ENCODE data around the gene CLN3.

DNA sequence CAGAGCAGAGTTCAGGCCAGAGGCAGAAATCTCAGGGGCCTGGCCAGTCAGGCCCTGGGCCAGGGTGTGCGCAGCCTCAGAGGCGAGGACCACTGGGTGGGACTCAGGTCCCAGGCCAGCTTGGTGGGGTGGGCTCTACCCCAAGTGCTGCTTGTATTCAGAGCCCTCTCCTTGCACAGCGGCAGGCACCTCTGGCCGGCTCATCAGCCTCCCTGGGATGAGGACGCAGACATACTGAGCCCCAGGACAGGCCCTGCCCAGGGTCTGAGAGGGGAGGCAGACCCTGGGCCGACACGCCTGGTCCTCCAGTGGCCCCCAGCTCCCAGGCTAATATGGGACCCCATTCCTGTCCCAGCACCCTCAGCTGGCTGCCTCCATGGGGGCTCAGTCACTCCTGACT, 22.4 kb upstream of the CLN3 start:
- no peak for TF ChIP-seq CTCF (IDR thresholded peaks at IDR 0.05 in 2 of 3, conservative IDR thresholded peaks at IDR 0.05 in 1 of 3; ENCODE audit: insufficient read depth in 2 of 3, low read depth in 1 of 3, low read length in 3 of 3)
- TF ChIP-seq EZH2 (IDR thresholded peaks at IDR 0.05; ENCODE audit: borderline replicate concordance, low read depth, low read length): no peak
- TF ChIP-seq TSHZ1 (CRISPR knock-in tag; IDR thresholded peaks at IDR 0.05): no peak
